ENCODE results near the gene CGNL1. TPM values are rescaled to one million over a fixed set of nuclear protein-coding genes. Genes with fewer than 3 reads are reported as not detected.

Gene CGNL1
- total RNA-seq, 1 donor from 2014 or later, result 11.0 TPM

GRCh38 chr15:57552678-57553334, 176.5 kb downstream of the CGNL1 start:
- Mint-ChIP-seq H3K36me3 (ENCODE audit: low read depth, unreplicated experiment) (peaks cover 6% of the 10 kb centered on the region), H3K4me3 (ENCODE audit: unreplicated experiment) (no peak overlapping the region), H3K27ac (ENCODE audit: unreplicated experiment) (peak overlapping the region; percentile 93), H3K9me3 (ENCODE audit: unreplicated experiment) (peaks cover 2% of the 10 kb centered on the region), H3K27me3 (ENCODE audit: low read depth, unreplicated experiment) (peaks cover 1% of the 10 kb centered on the region), H3K4me1 (ENCODE audit: low read depth, unreplicated experiment) (peaks cover 51% of the 10 kb centered on the region)
- Histone ChIP-seq H3K27ac (ENCODE audit: low read depth, low read length) (no peak overlapping the region), H4K20me1 (ENCODE audit: insufficient read depth, low read length) (no peaks in the 10 kb centered on the region), H3K9me3 (ENCODE audit: insufficient read depth, low read depth, low read length) (no peaks in the 10 kb centered on the region), H3K79me2 (ENCODE audit: insufficient read depth, low read length) (no peaks in the 10 kb centered on the region), H3K4me3 (ENCODE audit: insufficient read depth, low read depth, low read length) (no peak overlapping the region), H2AFZ (ENCODE audit: low read depth, low read length) (no peak overlapping the region), H3K4me1 (ENCODE audit: insufficient read depth, low read length) (peaks cover 33% of the 10 kb centered on the region), H3K4me2 (ENCODE audit: low read length) (no peak overlapping the region), H3K36me3 (ENCODE audit: insufficient read depth, low read length) (no peaks in the 10 kb centered on the region), H3K9ac (ENCODE audit: low read length) (no peak overlapping the region), H3K27me3 (ENCODE audit: insufficient read depth, low read length) (no peaks in the 10 kb centered on the region)
- no peak for TF ChIP-seq EZH2 (IDR thresholded peaks at IDR 0.05; ENCODE audit: insufficient read depth, low read length)
- TF ChIP-seq, protein P1, sequence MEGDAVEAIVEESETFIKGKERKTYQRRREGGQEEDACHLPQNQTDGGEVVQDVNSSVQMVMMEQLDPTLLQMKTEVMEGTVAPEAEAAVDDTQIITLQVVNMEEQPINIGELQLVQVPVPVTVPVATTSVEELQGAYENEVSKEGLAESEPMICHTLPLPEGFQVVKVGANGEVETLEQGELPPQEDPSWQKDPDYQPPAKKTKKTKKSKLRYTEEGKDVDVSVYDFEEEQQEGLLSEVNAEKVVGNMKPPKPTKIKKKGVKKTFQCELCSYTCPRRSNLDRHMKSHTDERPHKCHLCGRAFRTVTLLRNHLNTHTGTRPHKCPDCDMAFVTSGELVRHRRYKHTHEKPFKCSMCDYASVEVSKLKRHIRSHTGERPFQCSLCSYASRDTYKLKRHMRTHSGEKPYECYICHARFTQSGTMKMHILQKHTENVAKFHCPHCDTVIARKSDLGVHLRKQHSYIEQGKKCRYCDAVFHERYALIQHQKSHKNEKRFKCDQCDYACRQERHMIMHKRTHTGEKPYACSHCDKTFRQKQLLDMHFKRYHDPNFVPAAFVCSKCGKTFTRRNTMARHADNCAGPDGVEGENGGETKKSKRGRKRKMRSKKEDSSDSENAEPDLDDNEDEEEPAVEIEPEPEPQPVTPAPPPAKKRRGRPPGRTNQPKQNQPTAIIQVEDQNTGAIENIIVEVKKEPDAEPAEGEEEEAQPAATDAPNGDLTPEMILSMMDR (IDR thresholded peaks at IDR 0.05; ENCODE audit: insufficient read depth, low read depth, low read length), result no peak
- no peak for DNase-seq (ENCODE audit: low read depth)
- no peak for FAIRE-seq

DNA sequence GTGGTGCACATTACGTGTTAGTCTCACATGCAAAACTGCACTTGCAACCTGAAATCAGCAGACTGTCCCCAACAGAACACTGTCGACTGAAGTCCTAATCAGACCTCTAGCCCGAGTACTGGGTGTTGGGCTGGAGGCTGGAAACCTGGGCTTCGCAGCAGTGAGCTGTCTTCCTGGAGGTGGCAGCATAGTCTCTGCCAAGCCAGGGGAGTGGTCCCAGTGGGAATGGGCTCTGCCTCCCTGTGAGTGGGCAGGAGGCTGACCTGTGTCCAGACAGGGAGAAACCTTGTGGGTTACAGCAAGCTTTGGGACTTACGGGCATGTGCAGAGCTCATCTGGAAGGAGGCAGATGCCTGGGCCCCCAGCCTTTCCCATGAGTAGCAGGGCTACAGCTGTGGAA, 177.2 kb downstream of the CGNL1 start:
- Mint-ChIP-seq H3K9me3 (ENCODE audit: unreplicated experiment) (peaks cover 4% of the 10 kb centered on the region), H3K4me1 (ENCODE audit: low read depth, unreplicated experiment) (peaks cover 49% of the 10 kb centered on the region)
- no peak overlapping the region for H3K27ac ChIP-seq (ENCODE audit: low read depth, low read length)

More for the DNA sequence above, 177.2 kb downstream of the CGNL1 start:
- H3K79me2 ChIP-seq (ENCODE audit: insufficient read depth, low read length), result no peaks in the 10 kb centered on the region
- no peak for TF ChIP-seq EZH2 (IDR thresholded peaks at IDR 0.05; ENCODE audit: insufficient read depth, low read length)
- TF ChIP-seq, protein P1 (IDR thresholded peaks at IDR 0.05; ENCODE audit: insufficient read depth, low read depth, low read length), result no peak
- H3K4me3 ChIP-seq (ENCODE audit: insufficient read depth, low read depth, low read length), result no peak overlapping the region
- no peak overlapping the region for H3K4me2 ChIP-seq (ENCODE audit: low read length)
- no peaks in the 10 kb centered on the region for H4K20me1 ChIP-seq (ENCODE audit: insufficient read depth, low read length)
- no peak overlapping the region for H3K9ac ChIP-seq (ENCODE audit: low read length)
- no peaks in the 10 kb centered on the region for H3K27me3 Mint-ChIP-seq (ENCODE audit: low read depth, unreplicated experiment)
- H3K36me3 Mint-ChIP-seq (ENCODE audit: low read depth, unreplicated experiment), result peaks cover 6% of the 10 kb centered on the region
- H3K4me3 Mint-ChIP-seq (ENCODE audit: unreplicated experiment), result no peak overlapping the region
- H3K4me1 ChIP-seq (ENCODE audit: insufficient read depth, low read length), result peaks cover 33% of the 10 kb centered on the region
- FAIRE-seq, result no peak
- no peak overlapping the region for H3K27ac Mint-ChIP-seq (ENCODE audit: unreplicated experiment)
- H3K27me3 ChIP-seq (ENCODE audit: insufficient read depth, low read length), result no peaks in the 10 kb centered on the region
- no peaks in the 10 kb centered on the region for H3K36me3 ChIP-seq (ENCODE audit: insufficient read depth, low read length)
- H3K9me3 ChIP-seq (ENCODE audit: insufficient read depth, low read depth, low read length), result no peaks in the 10 kb centered on the region
- no peak for DNase-seq (ENCODE audit: low read depth)
- no peak overlapping the region for H2AFZ ChIP-seq (ENCODE audit: low read depth, low read length)

Data from astrocyte (in vitro differentiated cells and primary cell).